A549 (cell line): ENCODE data around the gene TAF3. TPM values are rescaled to one million over a fixed set of nuclear protein-coding genes. Genes with fewer than 3 reads are reported as not detected.

ENCODE experiments used
- ATAC-seq, 2 experiments: fragments of 200-7000 bp in 1 of 2; fragments of >200 bp in 1 of 2; cut with Nextera tagmentation in 1 of 2; cut with Tn5 transposase in 1 of 2; 3 replicates each; pipeline versions ENCODE4 v1.8.0 to v1.9.1; 2018 to 2020; ENCODE audit warnings: mild to moderate bottlenecking in 1 of 2, moderate library complexity in 1 of 2
- CTCF ChIA-PET: fragments of 300-600 bp; sonication (Branson Sonifier 250); formaldehyde crosslinking; extraction: SDS; loops from one replicate; lab custom pipeline; 2021; ENCODE audit warnings: antibody characterized with exemption, inconsistent platforms; lab: Yijun Ruan, JAX
- POLR2A ChIA-PET: fragments of 350-600 bp; formaldehyde crosslinking; extraction: SDS; loops from one replicate; lab custom pipeline; 2021; ENCODE audit warnings: antibody characterized with exemption, inconsistent platforms; lab: Yijun Ruan, JAX
- DNase-seq, 2 experiments: peaks; one replicate each; pipeline versions ENCODE4 v3.0.0 to v3.0.0-alpha.2; 2011 to 2016; ENCODE audit warnings: low read depth in 1 of 2, low spot score in 1 of 2
- FAIRE-seq: peaks from 2 replicates; lab custom pipeline; 2011; peaks lifted over from hg19 to GRCh38; lab: Jason Lieb, UNC
- H3K27ac ChIP-seq, 2 experiments: fragments of >200 bp; sonication (Bioruptor Twin); formaldehyde crosslinking; 3 replicates each; pipeline ENCODE4 v1.5.1; 2016 to 2017
- H3K4me1 ChIP-seq: fragments of >200 bp; sonication (Bioruptor Twin); formaldehyde crosslinking; 3 replicates; pipeline ENCODE4 v1.6.1; 2016
- H3K4me2 ChIP-seq: fragments of >200 bp; sonication (Bioruptor Twin); formaldehyde crosslinking; 3 replicates; pipeline ENCODE4 v1.6.1; 2016
- H3K4me3 ChIP-seq: fragments of >200 bp; sonication (Bioruptor Twin); formaldehyde crosslinking; 3 replicates; pipeline ENCODE4 v1.5.1; 2016
- H3K9me3 ChIP-seq: fragments of >200 bp; sonication (Bioruptor Twin); formaldehyde crosslinking; 3 replicates; pipeline ENCODE4 v1.6.1; 2016
- CBX2 ChIP-seq: fragments of 200-600 bp; sonication (generic); IDR thresholded peaks from 2 replicates; pipeline ENCODE4 v1.6.1; 2016; ENCODE audit warnings: low read depth, mild to moderate bottlenecking, borderline replicate concordance
- CBX8 ChIP-seq: fragments of 200-600 bp; sonication (generic); IDR thresholded peaks from 2 replicates; pipeline ENCODE4 v1.6.1; 2016
- CHD4 ChIP-seq: fragments of 200-600 bp; sonication (generic); IDR thresholded peaks from 2 replicates; pipeline ENCODE4 v1.6.1; 2016; ENCODE audit warnings: antibody characterized with exemption, mild to moderate bottlenecking, borderline replicate concordance
- ESRRA ChIP-seq: fragments of 150-350 bp; IDR thresholded peaks from 2 replicates; pipeline ENCODE4 v1.6.1; 2014; ENCODE audit warnings: mild to moderate bottlenecking, low read length, borderline replicate concordance
- FOSL2 ChIP-seq, 2 experiments: fragments of 450-650 bp in 1 of 2; fragments of >200 bp in 1 of 2; sonication (Bioruptor Twin) in 1 of 2; formaldehyde crosslinking; IDR thresholded peaks; 2 replicates each; pipeline versions ENCODE4 v1.5.0 to v1.6.1; 2016 to 2020; ENCODE audit warnings: mild to moderate bottlenecking in 1 of 2, moderate library complexity in 1 of 2
- FOXS1 ChIP-seq: fragments of 250-450 bp; sonication (Bioruptor Pico); IDR thresholded peaks from 2 replicates; pipeline ENCODE4 v1.5.0; 2020; ENCODE audit warnings: mild to moderate bottlenecking, moderate library complexity
- GATA3 ChIP-seq: IDR thresholded peaks from 2 replicates; pipeline ENCODE4 v1.6.1; 2012; ENCODE audit warnings: borderline replicate concordance
- HMGXB4 ChIP-seq: fragments of 250-450 bp; sonication (Bioruptor Pico); IDR thresholded peaks from 2 replicates; pipeline ENCODE4 v1.5.0; 2021; ENCODE audit warnings: mild to moderate bottlenecking, moderate library complexity, borderline replicate concordance
- HOXB5 ChIP-seq: fragments of 250-450 bp; sonication (Bioruptor Pico); IDR thresholded peaks from 2 replicates; pipeline ENCODE4 v1.5.0; 2020; ENCODE audit warnings: mild to moderate bottlenecking, moderate library complexity
- KDM5A ChIP-seq: fragments of 200-600 bp; sonication (generic); IDR thresholded peaks from 2 replicates; pipeline ENCODE4 v1.6.1; 2016; ENCODE audit warnings: antibody characterized with exemption, mild to moderate bottlenecking
- NFE2L2 ChIP-seq: fragments of 150-350 bp; conservative IDR thresholded peaks from 2 replicates; pipeline ENCODE4 v1.6.1; 2014; ENCODE audit warnings: low read length
- POLR2A ChIP-seq: IDR thresholded peaks from 2 replicates; pipeline ENCODE4 v1.6.1; 2012; ENCODE audit warnings: mild to moderate bottlenecking, low read length
- RNF2 ChIP-seq: fragments of 200-600 bp; sonication (generic); IDR thresholded peaks from 2 replicates; pipeline ENCODE4 v1.6.1; 2016; ENCODE audit warnings: low read depth, mild to moderate bottlenecking, antibody characterized with exemption, moderate library complexity, borderline replicate concordance
- TP53 ChIP-seq: fragments of 250-450 bp; sonication (Bioruptor Pico); IDR thresholded peaks from 2 replicates; pipeline ENCODE4 v1.5.0; 2021; ENCODE audit warnings: mild to moderate bottlenecking, moderate library complexity
- ZFP36 ChIP-seq: fragments of 450-650 bp; IDR thresholded peaks from 2 replicates; pipeline ENCODE4 v1.6.1; 2014; ENCODE audit warnings: borderline replicate concordance; ENCODE audit not compliant: partially characterized antibody
- WGBS: methylation state at CpG from one replicate; pipeline ENCODE4 v1.1.6; 2017; ENCODE audit errors: missing lambda C conversion rate; 5-methylcytosine and 5-hydroxymethylcytosine counted together
- polyA plus RNA-seq, 4 experiments: library from polyadenylated mRNA; depleted of rRNA in 3 of 4; stranded (reverse); fragments of >200 nt; fragmentation: RNase III in 1 of 4; extraction: RNeasy Plus Mini Kit Qiagen cat#74134 plus additional on column Dnase treatment in 1 of 4; gene quantifications; 2 replicates in 3 of 4; 3 replicates in 1 of 4; pipeline ENCODE4 v1.2.3, GENCODE V29; 2011 to 2017
- TF ChIP-seq, protein P1 (sequence below): fragments of >200 bp; sonication (Bioruptor Twin); formaldehyde crosslinking; IDR thresholded peaks from 3 replicates; pipeline ENCODE4 v1.6.1; 2016
- TF ChIP-seq, protein P2 (sequence below): IDR thresholded peaks from 2 replicates; pipeline ENCODE4 v1.6.1; 2012; ENCODE audit warnings: low read depth, borderline replicate concordance

The TAF3 gene
- polyA plus RNA-seq, 2 of the 4 experiments (the other 2 are of a cell fraction): 5.7 to 6.1 TPM

- WGBS: 25% methylated on average over 18 of the region's 18 CpGs
- Histone ChIP-seq H3K9me3 (no peaks in the 10 kb centered on the region), H3K4me1 (peaks cover 16% of the 10 kb centered on the region; the same call in 1 of the 3 replicates), H3K4me2 (peak overlapping the region; percentile 99), H3K27ac (no peak overlapping the region), H3K4me3 (peak overlapping the region; percentile 45)
- POLR2A ChIA-PET: no interaction called here
- CTCF ChIA-PET: interaction anchor here (0.5 kb wide), 1 partner anchor 431 kb away, joined by 3 read pairs; no protein-coding TSS in a partner anchor
- ATAC-seq (no peak; a peak in 1 of 6 replicates), FAIRE-seq (no peak), DNase-seq (no peak)
- TF ChIP-seq FOSL2 (IDR thresholded peaks at IDR 0.05): no peak
- no peak for TF ChIP-seq FOSL2 (CRISPR knock-in tag; IDR thresholded peaks at IDR 0.05)
- TF ChIP-seq GATA3: no peak
- no peak for TF ChIP-seq RNF2
- no peak for TF ChIP-seq KDM5A
- no peak for TF ChIP-seq ESRRA
- no peak for TF ChIP-seq CHD4
- TF ChIP-seq TP53 (CRISPR knock-in tag): no peak
- TF ChIP-seq HOXB5 (CRISPR knock-in tag): no peak
- no peak for TF ChIP-seq HMGXB4
- no peak for TF ChIP-seq POLR2A
- TF ChIP-seq CBX2: no peak
- TF ChIP-seq FOXS1 (CRISPR knock-in tag): no peak
Measured at GRCh38 chr10:8036506-8037198, 218.3 kb downstream of the TAF3 start.

DNA sequence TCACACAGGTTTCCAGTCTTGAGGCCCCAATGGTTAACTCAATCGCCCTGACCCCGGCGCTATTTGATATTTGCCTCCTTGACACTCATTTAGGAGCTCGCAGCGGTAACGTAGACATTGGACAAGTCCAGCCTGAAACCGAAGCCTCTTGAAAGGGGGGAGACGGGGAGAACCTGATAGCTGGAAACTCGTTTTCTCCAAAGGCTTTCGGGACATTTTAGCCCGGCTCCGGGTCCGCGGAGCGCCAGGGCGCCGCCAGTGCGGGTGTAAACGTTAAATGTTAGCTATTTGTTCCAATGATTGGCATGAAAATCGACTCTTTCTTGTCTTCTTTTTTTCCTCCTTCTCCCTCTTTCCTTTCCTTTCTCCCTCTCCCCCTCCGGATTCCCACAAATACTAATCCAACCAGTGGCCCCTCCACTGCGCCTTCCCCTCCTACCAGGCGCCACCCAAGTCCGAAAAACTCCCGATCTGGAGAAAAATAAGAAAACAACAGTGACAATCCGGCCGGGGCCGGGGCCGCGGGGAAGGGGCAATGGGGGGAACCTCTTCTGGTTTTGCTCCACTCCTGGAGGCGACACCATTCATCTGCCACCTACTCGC lies 219.0 kb downstream of the TAF3 start:
- POLR2A ChIA-PET: no interaction called here
- CTCF ChIA-PET: no interaction called here
- peak; percentile 23 for TF ChIP-seq ZFP36
- peak; percentile 73 for TF ChIP-seq CBX8
- peak; percentile 88; the same call in 1 of the 2 replicates for TF ChIP-seq RNF2
- no peak for TF ChIP-seq NFE2L2
- TF ChIP-seq, all 56 proteins: peak for 3
- peaks cover 16% of the 10 kb centered on the region; the same call in 1 of the 3 replicates for H3K4me1 ChIP-seq
- WGBS: 4% methylated on average over 32 of the region's 32 CpGs
- ATAC-seq: peak in 1 of 2 experiments; percentile 46; a peak in 3 of 6 replicates
- DNase-seq: no peak
- H3K27ac ChIP-seq: no peak overlapping the region
- peak overlapping the region; percentile 99 for H3K4me2 ChIP-seq
- H3K9me3 ChIP-seq: no peaks in the 10 kb centered on the region
- H3K4me3 ChIP-seq: peak overlapping the region; percentile 45
- FAIRE-seq: no peak

- TF ChIP-seq CBX8: no peak
- TF ChIP-seq, protein P1, sequence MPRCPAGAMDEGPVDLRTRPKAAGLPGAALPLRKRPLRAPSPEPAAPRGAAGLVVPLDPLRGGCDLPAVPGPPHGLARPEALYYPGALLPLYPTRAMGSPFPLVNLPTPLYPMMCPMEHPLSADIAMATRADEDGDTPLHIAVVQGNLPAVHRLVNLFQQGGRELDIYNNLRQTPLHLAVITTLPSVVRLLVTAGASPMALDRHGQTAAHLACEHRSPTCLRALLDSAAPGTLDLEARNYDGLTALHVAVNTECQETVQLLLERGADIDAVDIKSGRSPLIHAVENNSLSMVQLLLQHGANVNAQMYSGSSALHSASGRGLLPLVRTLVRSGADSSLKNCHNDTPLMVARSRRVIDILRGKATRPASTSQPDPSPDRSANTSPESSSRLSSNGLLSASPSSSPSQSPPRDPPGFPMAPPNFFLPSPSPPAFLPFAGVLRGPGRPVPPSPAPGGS: no peak
- TF ChIP-seq, protein P2, sequence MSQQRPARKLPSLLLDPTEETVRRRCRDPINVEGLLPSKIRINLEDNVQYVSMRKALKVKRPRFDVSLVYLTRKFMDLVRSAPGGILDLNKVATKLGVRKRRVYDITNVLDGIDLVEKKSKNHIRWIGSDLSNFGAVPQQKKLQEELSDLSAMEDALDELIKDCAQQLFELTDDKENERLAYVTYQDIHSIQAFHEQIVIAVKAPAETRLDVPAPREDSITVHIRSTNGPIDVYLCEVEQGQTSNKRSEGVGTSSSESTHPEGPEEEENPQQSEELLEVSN: no peak
- TF ChIP-seq, all 56 proteins: peak for 0
- DNase-seq (no peak), FAIRE-seq (no peak), ATAC-seq (peak; percentile 28 to 63; a peak in 3 of 6 replicates)
- CTCF ChIA-PET: no interaction called here
- POLR2A ChIA-PET: no interaction called here
- Histone ChIP-seq H3K9me3 (no peaks in the 10 kb centered on the region), H3K4me3 (peak overlapping the region; percentile 45), H3K4me2 (peak overlapping the region; percentile 99), H3K27ac (no peak overlapping the region), H3K4me1 (peaks cover 16% of the 10 kb centered on the region; the same call in 1 of the 3 replicates)
- 35% methylated on average over 22 of the region's 22 CpGs for whole genome bisulfite sequencing
Measured at GRCh38 chr10:8037941-8038894, 219.9 kb downstream of the TAF3 start.
